Right lobe of liver (tissue), 6 donors: Measurements from ENCODE around the gene ARHGAP23. TPM values are rescaled to one million over a fixed set of nuclear protein-coding genes. Genes with fewer than 3 reads are reported as not detected.
"Not testable (repeated sequence)": the region's sequence is repeated elsewhere in the genome, so short reads cannot be mapped to it uniquely, and the experiment has no call there.

Experiments used
- ATAC-seq, 4 donors: fragments of 200-7000 bp; cut with Tn5 transposase; one replicate each; pipeline ENCODE4 v1.9.1; 2020; ENCODE audit warnings: mild to moderate bottlenecking in 4 of 4, moderate library complexity in 4 of 4
- DNase-seq, 3 donors: peaks; one replicate each; pipeline ENCODE4 v3.0.0-alpha.2; 2020
- H3K27ac ChIP-seq, 3 donors: fragments of 200-600 bp; one replicate each; pipeline ENCODE4 v1.8.0; 2022
- H3K27me3 ChIP-seq, 2 donors: fragments of 200-600 bp; one replicate each; pipeline ENCODE4 v1.8.0; 2022
- H3K36me3 ChIP-seq, 4 donors: fragments of 200-600 bp; sonication (generic) in 1 of 4; one replicate each; pipeline versions ENCODE4 v1.5.1 to v1.8.0; 2017 to 2022; ENCODE audit warnings: control low read depth in 1 of 4
- H3K4me1 ChIP-seq, 4 donors: fragments of 200-600 bp; sonication (generic) in 1 of 4; one replicate each; pipeline versions ENCODE4 v1.5.1 to v1.8.0; 2017 to 2022; ENCODE audit warnings: control low read depth in 1 of 4
- H3K4me3 ChIP-seq, 3 donors: fragments of 200-600 bp; one replicate each; pipeline ENCODE4 v1.8.0; 2022
- H3K9me3 ChIP-seq, 4 donors: fragments of 200-600 bp; sonication (generic) in 1 of 4; one replicate each; pipeline versions ENCODE4 v1.5.1 to v1.8.0; 2017 to 2022; ENCODE audit warnings: control low read depth in 1 of 4
- CTCF ChIP-seq, 4 donors: fragments of 200-600 bp in 3 of 4; fragments of 450-650 bp in 1 of 4; IDR thresholded peaks; one replicate each; pipeline versions ENCODE4 v1.5.1 to v1.8.0; 2016 to 2022; ENCODE audit warnings: antibody characterized with exemption in 4 of 4, mild to moderate bottlenecking in 2 of 4
- POLR2A ChIP-seq: fragments of 450-650 bp; IDR thresholded peaks from one replicate; pipeline ENCODE4 v1.6.1; 2017; ENCODE audit warnings: antibody characterized with exemption, mild to moderate bottlenecking
- WGBS: methylation state at CpG from one replicate; pipeline ENCODE4 v1.1.6; 2018; ENCODE audit warnings: low coverage, low lambda C conversion rate; ENCODE audit not compliant: insufficient coverage; ENCODE audit errors: missing lambda C conversion rate; 5-methylcytosine and 5-hydroxymethylcytosine counted together
- intact Hi-C, 2 donors: fragments of 100-400 bp; cut with DNase I; formaldehyde crosslinking; loops; one replicate each; pipeline versions ENCODE4 v1.11.2 to v1.14.1; 2022
- total RNA-seq, 6 experiments: library from RNA; depleted of rRNA in 2 of 6; stranded (reverse); fragments of >200 nt in 2 of 6; fragmentation: NEBNext Ultra II Directional in 3 of 6; extraction: Animal tissue kit (Norgen Biotek cat#: 25700) in 3 of 6; gene quantifications; one replicate each; pipeline versions ENCODE4 v1.1.0 to v1.2.4, GENCODE V29; 2016 to 2023
- donor health status: DM: no; HTN: yes; CAD: no.
- donor health status: DM: no; HTN: no; CAD: no.
- donor health status: DM: no; HTN: no; CAD: no.
- donor health status: DM: no; HTN: yes; CAD: no.
- donor health status: DM: no; HTN: yes; CAD: no.

ARHGAP23 gene
- total RNA-seq, 6 experiments from 2014 or later, result 1.4 to 9.5 (median 3.8) TPM

- Histone ChIP-seq H3K9me3 (no peaks in the 10 kb centered on the region), H3K27ac (no peak overlapping the region), H3K4me3 (no peak overlapping the region), H3K27me3 (no peaks in the 10 kb centered on the region), H3K4me1 (no peaks in the 10 kb centered on the region), H3K36me3 (no peaks in the 10 kb centered on the region)
- peak in 1 of 3 donors; percentile 43 for DNase-seq
- intact Hi-C loops, result no loop called here
- no peak for TF ChIP-seq CTCF (IDR thresholded peaks at IDR 0.05)
- TF ChIP-seq POLR2A, result no peak
- no peak for ATAC-seq
- 100% methylated on average over 5 of the region's 57 CpGs for WGBS
These were observed 38.4 kb downstream of the ARHGAP23 start for GRCh38 chr17:38466346-38467315.

GRCh38 chr17:38467491-38467890 is 39.2 kb downstream of the ARHGAP23 start:
- Histone ChIP-seq H3K27ac (no peak overlapping the region), H3K36me3 (no peaks in the 10 kb centered on the region), H3K4me3 (no peak overlapping the region), H3K9me3 (no peaks in the 10 kb centered on the region), H3K27me3 (no peaks in the 10 kb centered on the region), H3K4me1 (no peaks in the 10 kb centered on the region)
- no peak for TF ChIP-seq CTCF (IDR thresholded peaks at IDR 0.05)
- TF ChIP-seq POLR2A, result no peak
- ATAC-seq, result no peak
- intact Hi-C loops, result no loop called here
- DNase-seq, result no peak
- WGBS, result 0% methylated on average over 1 of the region's 1 CpG

- ATAC-seq, result no peak
- Histone ChIP-seq H3K9me3 (no peaks in the 10 kb centered on the region), H3K27me3 (no peaks in the 10 kb centered on the region), H3K4me3 (no peak overlapping the region), H3K36me3 (no peaks in the 10 kb centered on the region), H3K27ac (no peak overlapping the region), H3K4me1 (no peaks in the 10 kb centered on the region)
- no peak for TF ChIP-seq POLR2A
- no peak for TF ChIP-seq CTCF (IDR thresholded peaks at IDR 0.05)
- intact Hi-C loops, result no loop called here
- no peak for DNase-seq
- 64% methylated on average over 7 of the region's 20 CpGs for WGBS
These were observed 41.6 kb downstream of the ARHGAP23 start for GRCh38 chr17:38469875-38470274.

- ATAC-seq, H3K4me1 ChIP-seq, H3K36me3 ChIP-seq, H3K4me3 ChIP-seq, H3K27me3 ChIP-seq, intact Hi-C loops, H3K27ac ChIP-seq, DNase-seq, H3K9me3 ChIP-seq: not testable (repeated sequence)
- 59% methylated on average over 7 of the region's 8 CpGs for WGBS
These were observed 43.0 kb downstream of the ARHGAP23 start for GRCh38 chr17:38471253-38471652.

GRCh38 chr17:38474666-38475065 is 46.4 kb downstream of the ARHGAP23 start:
- ATAC-seq, H3K27ac ChIP-seq, H3K36me3 ChIP-seq, DNase-seq, H3K27me3 ChIP-seq, intact Hi-C loops, H3K9me3 ChIP-seq, H3K4me3 ChIP-seq, H3K4me1 ChIP-seq: not testable (repeated sequence)
- WGBS, result 77% methylated on average over 4 of the region's 8 CpGs
- peak in 2 of 4 donors; percentile 19 to 24 for TF ChIP-seq CTCF (IDR thresholded peaks at IDR 0.05)
